HepG2 (cell line): Measurements from ENCODE around the gene KDM8. TPM values are rescaled to one million over a fixed set of nuclear protein-coding genes. Genes with fewer than 3 reads are reported as not detected.

ENCODE experiments used
- ATAC-seq: fragments of 200-7000 bp; cut with Tn5 transposase; 3 replicates; pipeline ENCODE4 v1.9.1; 2020; ENCODE audit warnings: mild to moderate bottlenecking, moderate library complexity
- BruUV-seq: library from RNA; stranded (reverse); fragments of 400-500 nt; replicated peaks from 2 replicates; lab custom pipeline; 2021; lab: Mats Ljungman, UMichigan
- CTCF ChIA-PET: fragments of 300-600 bp; formaldehyde crosslinking; extraction: SDS; loops from one replicate; lab custom pipeline; 2021; ENCODE audit warnings: low total read pairs, inconsistent platforms, low intra/inter-chr PET ratio; lab: Yijun Ruan, JAX
- POLR2A ChIA-PET: fragments of 350-600 bp; sonication (Branson Sonifier 250); formaldehyde crosslinking; loops from one replicate; lab custom pipeline; 2020; ENCODE audit warnings: antibody characterized with exemption, inconsistent platforms; lab: Yijun Ruan, JAX
- DNase-seq: peaks from one replicate; pipeline ENCODE4 v3.0.0-alpha.2; 2015; ENCODE audit warnings: low spot score
- FAIRE-seq: peaks from 3 replicates; lab custom pipeline; 2011; peaks lifted over from hg19 to GRCh38; lab: Jason Lieb, UNC
- H2AFZ ChIP-seq: one replicate; pipeline ENCODE4 v1.6.1; 2011; ENCODE audit warnings: low read length, inconsistent platforms
- H3K27ac ChIP-seq: fragments of 300-600 bp; 3 replicates; pipeline ENCODE4 v1.8.0; 2011; ENCODE audit warnings: mixed run types, mild to moderate bottlenecking, mixed read lengths, low read length, inconsistent platforms; ENCODE audit not compliant: insufficient read depth; ENCODE audit errors: extremely low read length
- H3K27me3 ChIP-seq, 2 experiments: fragments of 200-600 bp in 1 of 2; 2 replicates in 1 of 2; 3 replicates in 1 of 2; pipeline versions ENCODE4 v1.6.0 to v1.8.0; 2011; ENCODE audit warnings: low read length in 2 of 2, mild to moderate bottlenecking in 2 of 2, moderate library complexity in 2 of 2, inconsistent platforms in 1 of 2; ENCODE audit not compliant: insufficient read depth in 2 of 2, control insufficient read depth in 1 of 2
- H3K36me3 ChIP-seq, 2 experiments: fragments of 200-600 bp in 1 of 2; replicated peaks in 1 of 2; 2 replicates in 1 of 2; 3 replicates in 1 of 2; pipeline versions ENCODE4 v1.5.1 to v1.8.0; 2011; ENCODE audit warnings: low read length in 2 of 2, inconsistent platforms in 1 of 2; ENCODE audit not compliant: insufficient read depth in 2 of 2, control insufficient read depth in 1 of 2
- H3K4me1 ChIP-seq: 2 replicates; pipeline ENCODE4 v1.5.1; 2012; ENCODE audit warnings: low read length, inconsistent platforms; ENCODE audit not compliant: insufficient read depth
- H3K4me2 ChIP-seq: 2 replicates; pipeline ENCODE4 v1.6.0; 2011; ENCODE audit warnings: low read depth, low read length, inconsistent platforms
- H3K4me3 ChIP-seq, 3 experiments: fragments of 200-600 bp in 1 of 3; sonication (generic), shearing (Covaris generic) in 1 of 3; replicated peaks in 1 of 3; 2 replicates each; pipeline ENCODE4 v1.5.1; 2011 to 2016; ENCODE audit warnings: low read length in 3 of 3, inconsistent platforms in 2 of 3, low read depth in 2 of 3, mild to moderate bottlenecking in 2 of 3, control low read depth in 1 of 3, mixed read lengths in 1 of 3; ENCODE audit not compliant: insufficient read depth in 1 of 3
- H3K79me2 ChIP-seq: one replicate; pipeline ENCODE4 v1.6.1; 2011; ENCODE audit warnings: low read length, inconsistent platforms; ENCODE audit not compliant: insufficient read depth
- H3K9ac ChIP-seq: 2 replicates; pipeline ENCODE4 v1.6.0; 2011; ENCODE audit warnings: mild to moderate bottlenecking, low read depth, low read length, inconsistent platforms; ENCODE audit not compliant: insufficient read depth
- H3K9me3 ChIP-seq: 2 replicates; pipeline ENCODE4 v1.5.1; 2012; ENCODE audit warnings: mild to moderate bottlenecking, low read length
- H4K20me1 ChIP-seq: 2 replicates; pipeline ENCODE4 v1.6.0; 2011; ENCODE audit warnings: inconsistent platforms, mild to moderate bottlenecking, low read length, moderate library complexity; ENCODE audit not compliant: insufficient read depth
- CTCF ChIP-seq: sonication (generic); formaldehyde crosslinking; IDR thresholded peaks from 2 replicates; pipeline ENCODE4 v1.5.0; 2020; ENCODE audit warnings: mild to moderate bottlenecking, missing genetic modification reagents, moderate library complexity
- SCMH1 ChIP-seq: sonication (generic); formaldehyde crosslinking; IDR thresholded peaks from 2 replicates; pipeline ENCODE4 v1.9.0; 2021; ENCODE audit warnings: missing genetic modification reagents, mild to moderate bottlenecking, borderline replicate concordance
- SMYD3 ChIP-seq: sonication (generic); formaldehyde crosslinking; IDR thresholded peaks from 2 replicates; pipeline ENCODE4 v1.8.1; 2023; ENCODE audit warnings: mild to moderate bottlenecking, missing genetic modification reagents
- THYN1 ChIP-seq: sonication (generic); formaldehyde crosslinking; IDR thresholded peaks from 2 replicates; pipeline ENCODE4 v1.8.1; 2023; ENCODE audit warnings: low read depth, mild to moderate bottlenecking, moderate library complexity, missing genetic modification reagents, borderline replicate concordance
- YY1 ChIP-seq: IDR thresholded peaks from 2 replicates; pipeline ENCODE4 v1.6.1; 2011; ENCODE audit warnings: low read length, low read depth, moderate library complexity, mild to moderate bottlenecking; ENCODE audit not compliant: insufficient read depth, insufficient replicate concordance
- ZBTB46 ChIP-seq: sonication (generic); formaldehyde crosslinking; IDR thresholded peaks from 2 replicates; pipeline ENCODE4 v1.4.0; 2020; ENCODE audit warnings: mild to moderate bottlenecking, missing genetic modification reagents, borderline replicate concordance
- ZNF615 ChIP-seq: sonication (generic); formaldehyde crosslinking; IDR thresholded peaks from 2 replicates; pipeline ENCODE4 v1.5.0; 2020; ENCODE audit warnings: mild to moderate bottlenecking, missing genetic modification reagents, borderline replicate concordance
- ZNF75D ChIP-seq: sonication (generic); formaldehyde crosslinking; IDR thresholded peaks from 2 replicates; pipeline ENCODE4 v1.8.1; 2023; ENCODE audit warnings: missing genetic modification reagents, mild to moderate bottlenecking, borderline replicate concordance
- WGBS: methylation state at CpG from one replicate; pipeline ENCODE4 v1.1.6; 2017; ENCODE audit warnings: low lambda C conversion rate; 5-methylcytosine and 5-hydroxymethylcytosine counted together
- in situ Hi-C: cut with HindIII; loops from 2 replicates; pipeline ENCODE4 v1.10.0; 2017; ENCODE audit warnings: low pct_unique_long_range_greater_than_20kb; ENCODE audit not compliant: extremely low pct_ligation_motif_present
- intact Hi-C: fragments of 100-400 bp; cut with micrococcal nuclease; formaldehyde crosslinking; loops from one replicate; pipeline ENCODE4 v1.10.0; 2022; ENCODE audit not compliant: unreplicated experiment
- polyA plus RNA-seq, 8 experiments: library from polyadenylated mRNA; depleted of rRNA in 3 of 8; stranded (reverse) in 7 of 8; unstranded in 1 of 8; fragments of >200 nt; fragmentation: Illumina TruSeq in 4 of 8; extraction: Trizol in 4 of 8; gene quantifications; 2 replicates each; pipeline versions ENCODE4 v1.2.1 to v1.2.3, GENCODE V29; 2011 to 2016; ENCODE audit warnings: low read depth in 4 of 8, missing spikeins in 1 of 8, mixed read lengths in 1 of 8; ENCODE audit not compliant: insufficient read depth in 1 of 8
- total RNA-seq, 5 experiments: library from RNA; depleted of rRNA; stranded (reverse); fragments of >200 nt; fragmentation: Illumina TruSeq; extraction: Trizol; gene quantifications; 2 replicates each; pipeline ENCODE4 v1.2.3, GENCODE V29; 2016; ENCODE audit warnings: low read depth in 1 of 5

The KDM8 gene
- total and polyA plus RNA-seq, 2 of the 13 experiments (the other 11 are each of a cell fraction or from before 2014, with no cell fraction given), result 3.3 to 8.6 TPM

GRCh38 chr16:27193300-27193990 is 9.9 kb upstream of the KDM8 start:
- DNase-seq (no peak), ATAC-seq (peak; percentile 68), FAIRE-seq (peak; percentile 23)
- POLR2A ChIA-PET, result interaction anchor here (1.3 kb wide), 1 partner anchor 10 kb away, joined by 8 read pairs; the partner anchor contains the start of gene KDM8
- in situ Hi-C loops (no loop called here), intact Hi-C loops (no loop called here)
- H3K27ac ChIP-seq, result no peak overlapping the region
- H3K4me3 ChIP-seq, result no peak overlapping the region
- no peak overlapping the region for H3K4me2 ChIP-seq
- H3K9ac ChIP-seq, result no peak overlapping the region
- H3K9me3 ChIP-seq, result no peaks in the 10 kb centered on the region
- peaks cover 0 to 8% of the 10 kb centered on the region in 2 experiments; a peak in 2 of 5 replicates for H3K27me3 ChIP-seq
- no peaks in the 10 kb centered on the region for H3K36me3 ChIP-seq
- H4K20me1 ChIP-seq, result no peaks in the 10 kb centered on the region
- TF ChIP-seq CTCF (CRISPR knock-in tag) (peak; percentile 23; the same call in 1 of the 2 replicates), YY1 (no peak)
- CTCF ChIA-PET, result interaction anchor here (1.2 kb wide), 1 partner anchor 14 kb away, joined by 3 read pairs; no protein-coding TSS in a partner anchor
- peaks cover 14% of the 10 kb centered on the region for H3K4me1 ChIP-seq
- H2AFZ ChIP-seq, result no peak overlapping the region
- H3K79me2 ChIP-seq, result no peaks in the 10 kb centered on the region
- 7% methylated on average over 6 of the region's 6 CpGs for WGBS
- BruUV-seq, result no TSS peak

- Histone ChIP-seq H3K36me3 (no peaks in the 10 kb centered on the region), H3K4me3 (no peak overlapping the region), H3K27ac (no peak overlapping the region), H3K9ac (no peak overlapping the region), H3K9me3 (no peaks in the 10 kb centered on the region), H3K4me1 (peaks cover 6% of the 10 kb centered on the region; the same call in 1 of the 2 replicates), H3K4me2 (no peak overlapping the region), H2AFZ (no peak overlapping the region), H4K20me1 (no peaks in the 10 kb centered on the region), H3K79me2 (no peaks in the 10 kb centered on the region), H3K27me3 (peaks cover 0 to 3% of the 10 kb centered on the region in 2 experiments; a peak in 1 of 5 replicates)
- BruUV-seq, result no TSS peak
- FAIRE-seq (no peak), DNase-seq (no peak), ATAC-seq (no peak)
- TF ChIP-seq SMYD3 (no peak), ZNF615 (CRISPR knock-in tag) (no peak), SCMH1 (CRISPR knock-in tag) (no peak), THYN1 (CRISPR knock-in tag) (no peak), ZBTB46 (CRISPR knock-in tag) (no peak), ZNF75D (CRISPR knock-in tag) (no peak)
- intact Hi-C loops (no loop called here), in situ Hi-C loops (no loop called here)
- POLR2A ChIA-PET, result interaction anchor here (0.7 kb wide), 1 partner anchor 8 kb away, joined by 3 read pairs; the partner anchor contains the start of gene KDM8
- CTCF ChIA-PET, result no interaction called here
- 35% methylated on average over 6 of the region's 6 CpGs for WGBS
These were observed 8.1 kb upstream of the KDM8 start for GRCh38 chr16:27195076-27195741.
